B cell (primary cell): Measurements from ENCODE around the gene RC3H2. TPM values are rescaled to one million over a fixed set of nuclear protein-coding genes. Genes with fewer than 3 reads are reported as not detected.

Source experiments
- ATAC-seq: fragments of 200-7000 bp; cut with Tn5 transposase; one replicate; pipeline ENCODE4 v1.10.0; 2021; ENCODE audit warnings: low read depth, mild to moderate bottlenecking, moderate number of reproducible peaks, moderate library complexity
- CTCF ChIA-PET: fragments of 350-600 bp; sonication (Branson Sonifier 250); formaldehyde crosslinking; loops from one replicate; lab custom pipeline; 2021; ENCODE audit warnings: antibody characterized with exemption, inconsistent platforms; lab: Charles Lee
- POLR2A ChIA-PET: fragments of 350-600 bp; sonication (Branson Sonifier 250); formaldehyde crosslinking; loops from one replicate; lab custom pipeline; 2021; ENCODE audit warnings: antibody characterized with exemption; lab: Charles Lee
- DNase-seq: peaks from one replicate; pipeline ENCODE4 v3.0.0; 2013
- H2AFZ ChIP-seq: 2 replicates; pipeline ENCODE4 v1.6.1; 2012; ENCODE audit warnings: mild to moderate bottlenecking, low read depth, low read length; ENCODE audit not compliant: insufficient read depth, poor library complexity, severe bottlenecking
- H3K27ac ChIP-seq, 2 donors: 1 replicate in 1 of 2; 2 replicates in 1 of 2; pipeline ENCODE4 v1.5.1; 2012 to 2013; ENCODE audit warnings: low read length in 2 of 2, mild to moderate bottlenecking in 2 of 2, moderate library complexity in 1 of 2
- H3K27me3 ChIP-seq, 4 experiments: fragments of 200-600 bp in 1 of 4; sonication (generic) in 1 of 4; replicated peaks in 1 of 4; 1 replicate in 2 of 4; 2 replicates in 2 of 4; pipeline versions ENCODE4 v1.6.1 to v1.7.0; 2013 to 2016; ENCODE audit warnings: low read length in 3 of 4, mild to moderate bottlenecking in 2 of 4, mixed read lengths in 1 of 4, moderate library complexity in 1 of 4; ENCODE audit not compliant: insufficient read depth in 4 of 4, control insufficient read depth in 3 of 4; ENCODE audit errors: control extremely low read depth in 1 of 4
- H3K36me3 ChIP-seq, 2 experiments: replicated peaks in 1 of 2; 1 replicate in 1 of 2; 2 replicates in 1 of 2; pipeline versions ENCODE4 v1.6.1 to v1.7.1; 2013; ENCODE audit warnings: low read length in 1 of 2; ENCODE audit not compliant: insufficient read depth in 2 of 2, control insufficient read depth in 1 of 2; ENCODE audit errors: control extremely low read depth in 1 of 2, extremely low read depth in 1 of 2
- H3K4me1 ChIP-seq, 2 donors: fragments of 200-600 bp in 1 of 2; sonication (generic) in 1 of 2; 1 replicate in 1 of 2; 2 replicates in 1 of 2; pipeline versions ENCODE4 v1.5.1 to v1.6.1; 2013 to 2017; ENCODE audit warnings: low read length in 2 of 2; ENCODE audit not compliant: control insufficient read depth in 2 of 2, insufficient read depth in 2 of 2
- H3K4me2 ChIP-seq: replicated peaks from 2 replicates; pipeline ENCODE3; 2012; ENCODE audit warnings: mild to moderate bottlenecking, low read depth, low read length; ENCODE audit not compliant: poor library complexity, severe bottlenecking
- H3K4me3 ChIP-seq, 5 experiments: fragments of 200-600 bp in 1 of 5; sonication (generic) in 1 of 5; 1 replicate in 3 of 5; 2 replicates in 2 of 5; pipeline versions ENCODE4 v1.5.1 to v1.7.0; 2011 to 2016; ENCODE audit warnings: low read length in 4 of 5, mild to moderate bottlenecking in 4 of 5, low read depth in 2 of 5, control low read depth in 1 of 5, moderate library complexity in 1 of 5; ENCODE audit not compliant: insufficient read depth in 1 of 5; ENCODE audit errors: control extremely low read depth in 1 of 5, extremely low read depth in 1 of 5
- H3K79me2 ChIP-seq: fragments of 200-600 bp; sonication (generic); one replicate; pipeline ENCODE4 v1.6.0; 2016; ENCODE audit warnings: low read length; ENCODE audit not compliant: control insufficient read depth, insufficient read depth
- H3K9ac ChIP-seq: fragments of 200-600 bp; sonication (generic); 2 replicates; pipeline ENCODE4 v1.6.1; 2017; ENCODE audit warnings: mild to moderate bottlenecking, low read length, moderate library complexity
- H3K9me3 ChIP-seq, 3 donors: one replicate each; pipeline versions ENCODE4 v1.6.1 to v1.7.1; 2013; ENCODE audit warnings: low read length in 2 of 3; ENCODE audit not compliant: control insufficient read depth in 2 of 3, insufficient read depth in 1 of 3; ENCODE audit errors: control extremely low read depth in 1 of 3
- H4K20me1 ChIP-seq: 2 replicates; pipeline ENCODE4 v1.6.0; 2012; ENCODE audit warnings: mild to moderate bottlenecking, low read length; ENCODE audit not compliant: insufficient read depth, control insufficient read depth, poor library complexity, severe bottlenecking
- H3K27ac Mint-ChIP-seq: one replicate; pipeline ENCODE4 v1.8.0; 2021; ENCODE audit warnings: mixed read lengths
- H3K27me3 Mint-ChIP-seq: one replicate; pipeline ENCODE4 v1.8.0; 2021; ENCODE audit warnings: mixed read lengths
- H3K4me1 Mint-ChIP-seq: one replicate; pipeline ENCODE4 v1.8.0; 2021; ENCODE audit warnings: mixed read lengths
- H3K4me3 Mint-ChIP-seq: one replicate; pipeline ENCODE4 v1.8.0; 2021; ENCODE audit warnings: mixed read lengths
- H3K9me3 Mint-ChIP-seq: one replicate; pipeline ENCODE4 v1.8.0; 2022; ENCODE audit warnings: mixed read lengths; ENCODE audit not compliant: insufficient read depth
- CTCF ChIP-seq: fragments of 200-600 bp; IDR thresholded peaks from one replicate; pipeline ENCODE4 v1.8.0; 2022; ENCODE audit warnings: antibody characterized with exemption, mild to moderate bottlenecking
- EZH2 ChIP-seq: IDR thresholded peaks from 2 replicates; pipeline ENCODE4 v1.6.1; 2012; ENCODE audit warnings: borderline replicate concordance, low read depth, mild to moderate bottlenecking, moderate library complexity, low read length; ENCODE audit not compliant: insufficient read depth, poor library complexity, severe bottlenecking
- WGBS: methylation state at CpG from one replicate; pipeline ENCODE4 v1.1.5; 2013; ENCODE audit warnings: missing lambda C conversion rate; ENCODE audit not compliant: insufficient coverage; 5-methylcytosine and 5-hydroxymethylcytosine counted together
- intact Hi-C: fragments of 100-400 bp; cut with micrococcal nuclease; formaldehyde crosslinking; loops from one replicate; pipeline ENCODE4 v1.10.0; 2022
- polyA plus RNA-seq: library from polyadenylated mRNA; depleted of rRNA; stranded (reverse); fragments of >200 nt; gene quantifications from 2 replicates; pipeline ENCODE4 v1.2.3, GENCODE V29; 2012
- total RNA-seq, 2 donors: library from RNA; stranded (reverse); fragments of 120-200 nt in 1 of 2; gene quantifications; 1 replicate in 1 of 2; 2 replicates in 1 of 2; pipeline versions ENCODE4 v1.2.3 to v1.2.4, GENCODE V29; 2013 to 2022

RC3H2 gene
- total and polyA plus RNA-seq, 2 donors (not counting 1 experiment from before 2014, with no cell fraction given) = 17.2 to 74.4 TPM

GRCh38 chr9:122930541-122931225, 25.5 kb upstream of the RC3H2 start:
- Histone ChIP-seq H3K27me3 (no peaks in the 10 kb centered on the region), H3K4me2 (peak overlapping the region; percentile 85), H3K9me3 (no peaks in the 10 kb centered on the region), H3K9ac (peak overlapping the region; percentile 88), H2AFZ (peak overlapping the region; percentile 91), H3K4me3 (peak overlapping the region; percentile 72 to 96 (median 91)), H3K36me3 (peaks cover 0 to 5% of the 10 kb centered on the region in 2 experiments), H3K4me1 (peaks cover 19 to 24% of the 10 kb centered on the region in 2 donors), H4K20me1 (no peaks in the 10 kb centered on the region), H3K27ac (peak overlapping the region; percentile 75 to 93), H3K79me2 (peaks cover 47% of the 10 kb centered on the region)
- no peak overlapping the region for H3K4me3 Mint-ChIP-seq
- no peak for DNase-seq
- H3K9me3 Mint-ChIP-seq = no peaks in the 10 kb centered on the region
- ATAC-seq = peak; percentile 2
- WGBS = 32% methylated on average over 9 of the region's 10 CpGs
- ChIA-PET POLR2A (interaction anchor here (1.4 to 3.1 kb wide), 4 partner anchors 10 to 26 kb away, joined by 9 to 34 read pairs (median 16); partner anchors contain the start of genes RABGAP1, RC3H2 and ZBTB6), CTCF (interaction anchor here (1.1 to 1.7 kb wide), 5 partner anchors 10 to 61 kb away, joined by 3 to 10 read pairs (median 4); partner anchors contain the start of genes RABGAP1, RC3H2 and ZBTB6)
- intact Hi-C loops = loop anchor here (1.0 to 2.0 kb wide), 3 partner anchors 10 to 26 kb away; partner anchors contain the start of genes RC3H2 and ZBTB6
- H3K27ac Mint-ChIP-seq = no peak overlapping the region
- no peak for TF ChIP-seq EZH2
- no peak for TF ChIP-seq CTCF
- no peaks in the 10 kb centered on the region for H3K27me3 Mint-ChIP-seq
- peaks cover 21% of the 10 kb centered on the region for H3K4me1 Mint-ChIP-seq
